Adipose tissue (tissue), 3 donors: ENCODE results near the gene CNGB1. TPM values are rescaled to one million over a fixed set of nuclear protein-coding genes. Genes with fewer than 3 reads are reported as not detected.
"Not testable (repeated sequence)": the region's sequence is repeated elsewhere in the genome, so short reads cannot be mapped to it uniquely, and the experiment has no call there.

Experiments used
- H3K27ac ChIP-seq: one replicate; pipeline ENCODE4 v1.5.1; 2013; ENCODE audit warnings: low read depth, low read length
- WGBS, 3 donors: extraction: QIAGEN DNeasy Blood & Tissue Kit; methylation state at CpG; one replicate each; pipeline ENCODE4 v1.1.7; 2013; 5-methylcytosine and 5-hydroxymethylcytosine counted together
- polyA plus RNA-seq, 3 donors: library from polyadenylated mRNA; stranded (reverse); fragments of 200-250 nt; gene quantifications; one replicate each; pipeline ENCODE4 v1.2.3, GENCODE V29; 2013
- donor health status: healthy with polysubstance abuse.
- donor health status: Bipolar disorder and iron deficiency.
- donor health status: healthy.

CNGB1 gene
- polyA plus RNA-seq, 3 donors: under 0.01 to 0.28 TPM; not detected in 1

DNA sequence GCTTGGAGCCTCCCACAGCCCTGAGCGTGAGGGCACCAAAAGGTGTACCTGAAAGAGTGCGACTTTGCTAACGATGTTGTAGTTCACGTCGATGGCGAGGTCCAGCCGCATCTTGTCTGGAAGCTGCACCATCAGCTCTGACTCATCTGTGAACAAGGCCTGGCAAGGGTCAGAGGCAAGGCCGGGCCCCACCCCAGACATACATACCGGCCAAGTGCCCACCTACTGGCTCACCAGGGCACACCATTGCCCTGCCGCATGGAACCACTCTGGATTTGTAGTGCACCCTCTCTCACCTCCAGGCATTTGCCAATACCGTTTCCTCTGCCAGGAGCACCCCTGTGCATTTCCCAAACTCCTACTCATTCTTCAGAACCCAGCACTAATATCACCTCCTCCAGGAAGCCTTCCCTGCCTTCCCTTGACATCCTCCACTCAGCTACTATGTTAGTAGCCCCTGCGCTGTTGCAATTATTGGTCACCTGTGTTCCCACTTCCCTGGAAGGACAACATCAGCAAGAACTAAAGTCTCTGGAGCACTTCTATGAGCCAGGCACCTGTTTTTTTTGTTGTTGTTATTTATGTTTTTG, 69.4 kb downstream of the CNGB1 start:
- 87 to 94% (median 90%) methylated on average over 12 of the region's 12 CpGs for WGBS, 3 donors
- H3K27ac ChIP-seq: no peak overlapping the region

DNA sequence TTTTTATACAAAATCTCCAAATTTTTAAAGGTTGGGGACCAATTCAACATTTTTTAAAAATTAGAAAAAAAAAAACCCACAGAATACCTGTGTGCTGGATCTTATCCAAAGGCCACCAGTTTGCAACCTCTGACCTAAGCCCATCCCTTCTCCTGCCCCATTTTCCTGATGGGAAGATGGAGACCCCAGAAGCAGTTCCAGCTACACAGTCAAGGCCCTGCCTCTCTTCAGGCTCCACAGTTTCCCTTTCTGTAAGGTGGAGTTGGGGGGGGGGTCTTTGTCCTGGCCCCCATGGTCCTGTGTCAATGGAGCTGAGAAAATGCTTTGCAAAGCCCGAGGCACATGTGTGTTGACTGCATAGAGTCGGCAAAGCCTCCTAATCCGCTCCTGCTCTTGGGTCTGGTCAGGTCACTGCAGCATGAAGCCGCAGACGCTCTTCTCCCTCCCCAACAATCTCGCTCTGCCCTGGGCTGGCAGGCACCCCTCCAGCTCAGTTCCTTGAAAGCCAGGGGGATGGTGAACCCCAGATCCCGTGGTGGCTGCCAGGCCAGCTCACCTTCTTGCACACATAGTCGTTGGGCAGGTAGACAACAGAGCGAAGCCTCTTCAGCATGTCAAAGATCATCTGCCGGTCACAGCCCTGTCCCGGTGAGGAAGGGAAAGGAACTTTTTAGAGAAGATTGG, 70.0 kb downstream of the CNGB1 start:
- H3K27ac ChIP-seq: no peak overlapping the region
- 77 to 87% (median 84%) methylated on average over 11 of the region's 11 CpGs for WGBS, 3 donors

DNA sequence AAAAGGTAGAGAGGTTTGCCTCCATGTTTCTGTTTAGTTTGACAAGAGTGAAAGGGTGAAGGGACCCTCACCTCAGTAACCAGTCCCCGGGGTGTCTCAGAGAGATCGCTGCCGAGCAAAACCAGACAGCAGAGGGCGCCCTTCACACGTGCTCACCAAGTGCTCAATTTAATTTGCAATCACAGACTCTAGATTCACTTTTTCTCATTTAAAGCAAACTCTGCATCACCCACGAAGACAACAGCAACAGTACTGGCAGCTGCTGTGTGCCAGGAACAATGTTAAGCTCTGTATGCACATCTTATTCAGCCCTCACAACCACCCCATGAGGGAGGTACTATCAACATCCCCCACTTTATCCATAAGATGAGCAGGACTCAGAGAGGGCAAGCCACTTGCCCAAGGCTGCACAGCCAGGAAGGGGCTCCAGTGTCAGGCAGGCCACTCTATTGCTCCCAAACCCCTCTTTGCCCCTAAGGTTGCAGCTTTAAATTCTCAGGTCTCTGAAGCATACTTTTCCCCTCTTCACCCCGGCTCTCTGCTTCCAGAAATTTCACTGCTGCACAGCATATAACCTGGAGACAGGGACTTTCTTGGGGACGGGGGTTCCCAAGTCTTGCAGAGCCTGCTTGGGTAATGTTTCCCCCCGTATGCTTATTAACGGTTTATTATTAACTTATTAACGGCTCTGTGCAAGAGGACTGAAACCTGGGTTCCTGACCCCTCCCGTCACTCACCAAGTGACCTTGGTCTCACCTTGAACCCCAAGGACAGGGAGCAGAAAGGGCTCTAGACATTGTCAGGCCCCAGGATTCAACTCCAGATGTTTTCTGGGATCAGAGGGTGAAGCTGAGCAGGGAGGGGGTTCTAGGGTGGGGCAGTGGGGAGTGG, 70.9 kb downstream of the CNGB1 start:
- 14 to 36% (median 32%) methylated on average over 12 of the region's 12 CpGs for WGBS, 3 donors
- no peak overlapping the region for H3K27ac ChIP-seq

DNA sequence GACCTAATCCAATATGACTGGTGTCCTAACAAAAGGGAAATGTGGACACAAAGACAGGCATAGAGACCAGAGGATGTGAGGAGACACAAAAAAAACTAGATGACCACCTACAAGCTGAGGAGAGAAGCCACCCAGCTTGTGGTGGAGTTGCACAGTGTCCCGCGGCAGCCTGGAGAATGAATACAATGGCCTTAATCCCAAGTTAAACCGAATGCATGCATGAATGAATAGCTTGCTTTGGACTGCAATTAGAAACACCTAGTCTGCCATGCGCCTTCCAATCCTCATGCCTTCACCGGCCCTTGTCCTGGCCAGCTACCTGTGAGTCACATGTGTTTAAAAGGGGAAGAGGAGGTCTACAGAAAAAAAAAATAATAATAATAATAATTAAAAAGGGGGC, 72.0 kb downstream of the CNGB1 start:
- H3K27ac ChIP-seq: no peak overlapping the region
- WGBS, 3 donors: 56 to 72% (median 71%) methylated on average over 5 of the region's 5 CpGs

DNA sequence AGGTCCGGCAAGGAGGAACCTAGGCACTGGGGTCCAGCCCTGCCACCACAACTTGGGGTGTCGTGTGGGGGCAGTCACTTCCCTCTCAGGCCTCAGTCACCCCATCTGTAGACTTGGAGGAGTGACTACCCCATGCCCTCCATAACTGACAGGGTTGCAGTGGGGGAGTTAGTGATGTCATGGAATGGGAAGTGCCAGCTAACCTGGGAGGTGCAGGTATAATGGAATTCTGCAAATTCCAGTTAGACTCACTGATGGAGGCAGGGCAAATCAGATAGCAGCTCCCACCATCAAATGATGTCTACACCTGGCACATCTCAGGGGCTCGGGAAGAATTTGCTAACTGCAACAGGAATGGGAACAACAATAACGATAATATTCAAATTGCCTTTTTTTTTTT, 72.9 kb downstream of the CNGB1 start:
- 69 to 82% (median 74%) methylated on average over 4 of the region's 4 CpGs for WGBS, 3 donors
- no peak overlapping the region for H3K27ac ChIP-seq

DNA sequence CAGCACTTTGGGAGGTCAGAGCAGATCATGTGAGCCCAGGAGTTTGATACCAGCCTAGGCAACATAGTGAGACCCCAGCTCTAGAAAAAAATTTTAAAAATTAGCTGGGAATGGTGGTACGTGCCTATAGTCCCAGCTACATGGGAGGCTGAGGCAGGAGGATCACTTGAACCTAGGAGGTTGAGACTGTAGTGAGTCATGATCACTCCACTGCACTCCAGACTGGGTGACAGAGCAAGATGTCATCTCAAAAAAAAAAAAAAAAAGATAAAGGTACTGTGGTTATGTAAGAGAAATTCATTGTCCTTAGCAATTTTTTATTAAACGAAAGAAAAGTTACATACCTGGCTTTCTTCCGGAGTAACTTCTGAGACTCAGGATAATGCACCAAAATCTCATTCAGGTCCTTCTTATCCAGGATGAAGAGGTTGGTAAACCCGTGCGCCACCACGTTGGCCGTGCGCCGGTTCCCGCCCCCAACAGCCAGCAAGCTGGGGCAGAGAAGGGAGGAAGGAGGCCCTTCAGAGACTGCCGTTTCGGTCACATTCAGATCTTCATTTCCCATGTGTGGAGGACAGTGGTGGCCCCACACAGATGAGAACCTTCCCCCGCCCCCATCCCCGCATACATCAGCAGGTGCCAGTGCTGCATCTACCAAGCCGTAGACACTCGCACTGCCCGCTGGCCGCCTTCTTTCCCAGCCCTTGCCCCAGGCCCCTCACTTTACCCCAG, 73.7 kb downstream of the CNGB1 start:
- WGBS, 3 donors: 78 to 86% (median 83%) methylated on average over 18 of the region's 18 CpGs
- no peak overlapping the region for H3K27ac ChIP-seq

DNA sequence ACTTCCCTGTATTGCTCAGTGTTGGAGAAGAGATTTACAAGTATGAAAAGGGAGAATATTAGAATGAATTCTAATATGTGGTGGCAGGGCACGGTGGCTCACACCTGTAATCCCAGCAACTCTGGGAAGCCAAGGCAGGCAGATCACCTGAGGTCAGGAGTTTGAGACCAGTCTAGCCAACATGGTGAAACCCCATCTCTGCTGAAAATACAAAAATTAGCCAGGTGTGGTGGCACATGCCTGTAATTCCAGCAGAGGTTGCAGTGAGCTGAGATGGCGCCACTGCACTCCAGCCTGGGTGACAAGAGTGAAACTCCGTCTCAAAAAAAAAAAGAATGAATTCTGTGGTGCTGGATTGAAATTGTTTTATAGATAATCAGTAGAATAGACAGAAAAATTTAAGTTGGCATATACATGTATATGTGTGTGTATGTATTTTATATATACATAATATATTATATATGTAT, 75.8 kb downstream of the CNGB1 start:
- 82 to 97% (median 94%) methylated on average over 3 of the region's 3 CpGs for WGBS, 3 donors
- not testable (repeated sequence) for H3K27ac ChIP-seq

DNA sequence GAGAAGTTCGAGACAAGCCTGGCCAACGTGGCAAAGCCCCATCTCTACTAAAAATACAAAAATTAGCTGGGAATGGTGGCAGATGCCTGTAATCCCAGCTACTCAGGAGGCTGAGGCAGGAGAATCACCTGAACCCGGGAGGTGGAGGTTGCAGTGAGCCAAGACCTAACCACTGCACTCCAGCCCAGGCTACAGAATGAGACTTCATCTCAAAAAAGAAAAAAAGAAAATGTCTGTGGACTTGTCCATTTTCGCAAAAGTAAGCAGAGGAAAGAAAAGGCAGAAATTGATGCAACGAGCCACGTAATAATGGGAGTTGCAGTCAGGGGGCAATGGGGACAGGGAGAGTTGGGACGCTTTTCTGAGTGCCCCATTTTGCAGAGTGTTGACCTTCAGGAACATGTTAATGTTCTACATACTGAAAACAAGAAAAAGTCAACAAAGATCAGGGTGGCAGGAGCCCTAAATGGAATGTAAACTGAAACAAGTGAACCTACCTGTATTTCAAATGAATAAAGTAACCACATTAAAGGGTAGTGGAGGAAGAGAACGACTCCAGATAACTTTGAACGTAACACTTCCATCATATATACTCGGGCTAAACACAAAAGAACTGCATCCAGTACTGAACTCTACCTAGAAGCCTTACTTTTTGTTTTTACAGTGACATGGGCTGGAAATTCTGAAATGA, 76.4 kb downstream of the CNGB1 start:
- H3K27ac ChIP-seq: no peak overlapping the region
- WGBS, 3 donors: 51 to 85% (median 82%) methylated on average over 10 of the region's 10 CpGs

DNA sequence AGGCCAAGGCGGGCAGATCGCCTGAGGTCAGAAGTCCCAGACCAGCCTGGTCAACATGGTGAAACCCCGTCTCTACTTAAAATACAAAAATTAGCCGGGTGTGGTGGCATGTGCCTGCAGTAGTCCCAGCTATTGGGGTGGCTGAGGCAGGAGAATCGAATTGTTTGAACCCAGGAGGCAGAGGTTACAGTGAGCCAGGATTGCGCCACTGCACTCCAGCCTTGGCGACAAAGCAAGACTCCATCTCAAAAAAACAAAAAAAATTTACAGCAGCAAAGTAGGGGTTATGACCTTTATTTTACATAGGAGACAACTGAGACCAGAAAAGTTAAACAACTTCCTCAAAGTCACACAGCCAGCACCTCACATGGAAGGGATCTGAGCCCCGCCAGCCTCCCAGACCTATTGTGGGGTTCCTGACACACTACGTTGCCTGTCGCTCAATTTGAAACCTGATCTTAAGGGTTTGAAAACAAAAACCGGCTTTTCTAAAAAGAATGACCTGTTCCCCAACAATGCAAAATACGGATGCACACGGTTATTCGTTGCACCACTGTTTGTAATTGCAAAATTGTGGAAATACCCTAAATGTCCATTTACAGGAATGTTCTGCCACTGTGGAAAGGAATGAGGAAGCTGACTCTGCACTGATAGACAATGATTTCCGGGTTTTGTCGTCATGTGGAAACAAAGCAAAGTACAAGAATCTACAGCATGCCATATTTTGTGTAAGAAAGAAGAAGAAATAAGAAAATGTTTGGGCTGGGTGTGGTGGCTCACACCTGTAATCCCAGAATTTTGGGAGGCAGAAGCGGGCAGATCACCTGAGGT, 77.2 kb downstream of the CNGB1 start:
- 51 to 72% (median 51%) methylated on average over 17 of the region's 17 CpGs for WGBS, 3 donors
- no peak overlapping the region for H3K27ac ChIP-seq

DNA sequence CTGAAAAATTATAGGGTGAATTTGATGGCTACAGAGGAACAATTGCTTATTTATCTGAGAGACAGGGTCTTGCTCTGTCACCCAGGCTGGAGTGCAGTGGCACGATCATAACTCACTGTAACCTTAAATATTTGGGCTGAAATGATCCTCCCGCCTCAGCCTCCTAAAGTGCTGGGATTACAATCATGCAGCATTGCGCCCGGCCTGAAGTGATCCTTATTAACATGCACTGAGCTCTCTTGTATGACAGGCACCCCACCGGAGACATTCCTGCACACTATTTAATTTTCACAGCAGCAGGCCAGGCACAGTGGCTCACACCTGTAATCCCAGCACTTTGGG, 77.7 kb downstream of the CNGB1 start:
- 86 to 88% (median 87%) methylated on average over 5 of the region's 5 CpGs for WGBS, 3 donors
- no peak overlapping the region for H3K27ac ChIP-seq

DNA sequence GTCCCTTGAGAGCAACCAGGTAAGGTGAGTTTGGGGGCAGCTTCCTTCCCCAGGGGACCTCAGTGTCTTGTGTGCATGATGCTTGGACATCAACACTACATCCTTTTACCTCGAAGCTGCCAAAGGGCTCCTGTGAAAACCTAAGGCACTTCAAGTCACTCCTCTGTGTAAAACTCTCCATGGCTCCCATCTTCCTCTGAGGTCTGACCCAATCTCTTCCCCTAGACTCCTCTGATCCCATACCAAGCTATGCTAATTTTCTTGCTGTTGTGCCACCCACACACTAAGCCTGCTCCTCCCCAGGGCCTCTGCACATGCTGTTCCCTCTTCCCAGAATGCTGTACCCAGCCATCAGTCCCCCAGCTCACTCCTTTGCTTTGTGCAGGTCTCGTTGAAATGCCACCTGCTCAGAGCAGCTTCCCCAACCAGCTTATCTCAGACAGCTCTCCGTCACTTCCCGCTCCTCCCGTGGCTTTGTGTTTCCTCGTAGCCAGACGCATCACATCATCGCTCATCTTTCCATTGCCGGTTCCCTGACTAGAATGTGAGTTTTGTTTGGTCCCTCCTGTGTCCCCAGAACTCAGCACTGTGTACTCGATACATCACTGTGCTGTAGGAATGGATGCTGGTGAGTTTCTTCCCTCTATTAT, 78.4 kb downstream of the CNGB1 start:
- WGBS, 3 donors: 53 to 70% (median 64%) methylated on average over 10 of the region's 10 CpGs
- no peak overlapping the region for H3K27ac ChIP-seq

DNA sequence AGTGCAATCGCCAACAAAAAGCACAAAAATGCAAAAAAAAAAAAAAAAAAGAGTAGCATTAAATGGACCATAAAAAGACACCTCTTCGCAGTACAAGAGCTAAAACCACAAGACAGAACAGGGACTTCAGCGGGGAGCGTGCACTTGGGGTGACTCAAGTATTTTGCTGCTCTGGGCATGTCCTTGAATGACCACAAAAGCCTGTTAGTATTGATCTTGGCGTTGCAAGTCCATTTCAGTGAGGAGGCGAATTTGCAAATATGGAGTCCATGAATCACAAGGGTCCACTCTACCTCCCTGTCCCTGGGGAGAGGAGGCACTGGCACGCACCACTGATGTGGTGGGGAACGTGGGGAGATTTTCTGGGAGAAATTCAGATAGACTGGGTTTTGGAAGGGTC, 78.9 kb downstream of the CNGB1 start:
- 86% methylated on average over 8 of the region's 8 CpGs for WGBS, 3 donors
- no peak overlapping the region for H3K27ac ChIP-seq

DNA sequence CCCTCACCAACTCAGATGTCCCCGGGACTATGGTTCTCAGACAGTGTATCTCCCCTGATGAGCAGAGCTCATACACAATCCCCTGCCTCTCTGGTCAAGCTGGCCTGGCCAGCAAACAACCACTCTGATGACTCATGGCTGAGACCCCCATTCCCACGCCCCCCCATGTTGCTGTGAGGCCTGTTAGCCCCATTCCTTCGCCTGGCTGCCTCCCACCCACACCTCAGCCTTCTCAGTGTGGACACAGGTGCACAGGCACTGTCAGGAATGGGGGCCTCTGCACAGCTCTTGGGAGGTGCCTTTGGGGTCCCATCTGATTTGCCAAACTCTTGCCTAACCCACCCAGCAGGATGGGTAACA, 80.2 kb downstream of the CNGB1 start:
- H3K27ac ChIP-seq: no peak overlapping the region
- WGBS, 3 donors: 78 to 90% (median 83%) methylated on average over 3 of the region's 3 CpGs

DNA sequence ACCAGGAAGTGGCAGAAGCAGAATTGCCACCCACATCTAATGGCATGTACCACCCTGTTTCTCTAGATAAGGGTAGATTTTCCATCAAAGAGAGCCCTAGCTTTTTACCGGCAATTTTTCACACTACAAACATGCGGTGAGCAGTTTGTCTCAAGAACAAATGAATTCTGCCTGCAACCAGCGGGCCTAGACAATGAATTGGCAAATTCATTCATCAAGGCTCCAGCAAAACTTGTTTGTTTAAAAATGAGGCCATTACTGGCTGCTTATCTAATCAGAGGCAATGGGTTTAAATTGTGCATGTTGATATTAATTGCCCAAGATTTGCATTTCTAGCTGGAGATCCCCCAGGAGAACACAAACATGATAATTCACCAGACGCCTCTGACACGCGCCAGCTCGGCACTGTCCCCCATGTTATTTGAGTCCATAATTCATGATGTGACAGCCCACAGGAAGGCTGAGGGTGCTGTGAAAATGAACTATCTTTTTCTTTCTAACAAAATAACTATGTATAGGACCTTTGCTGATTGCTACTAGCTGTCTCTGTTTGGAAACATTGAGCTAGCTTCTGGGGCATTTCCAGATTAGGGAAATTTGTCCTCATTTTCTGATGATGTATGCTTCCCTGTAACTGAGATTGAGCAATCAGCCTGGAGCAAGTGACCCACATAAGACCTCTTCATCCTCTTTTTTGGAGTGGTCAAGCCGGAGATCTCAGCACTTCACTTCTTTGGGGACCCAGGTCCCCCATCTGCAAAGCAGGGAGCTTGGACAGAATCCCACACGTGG, 80.8 kb downstream of the CNGB1 start:
- H3K27ac ChIP-seq: no peak overlapping the region
- WGBS, 3 donors: 38 to 56% (median 46%) methylated on average over 9 of the region's 9 CpGs

DNA sequence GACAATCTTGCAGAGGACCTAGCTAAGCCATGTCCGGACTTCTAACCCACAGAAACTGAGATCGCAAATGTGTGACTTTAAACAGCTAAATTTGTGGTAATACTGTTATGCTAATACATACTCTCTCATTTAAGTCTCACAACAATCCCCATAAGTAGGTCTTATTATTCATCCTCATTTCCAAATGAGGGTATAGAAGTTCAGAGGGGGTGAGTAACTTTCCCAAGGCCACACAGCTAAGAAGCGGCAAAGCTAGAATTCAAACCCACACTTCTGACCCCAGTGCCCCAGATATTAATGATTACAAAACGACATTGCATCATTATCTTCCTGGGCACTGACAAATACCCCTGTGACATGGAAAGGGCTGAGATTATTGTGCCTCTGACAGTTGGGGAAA, 81.4 kb downstream of the CNGB1 start:
- 77 to 84% (median 79%) methylated on average over 4 of the region's 4 CpGs for WGBS, 3 donors
- H3K27ac ChIP-seq: no peak overlapping the region

DNA sequence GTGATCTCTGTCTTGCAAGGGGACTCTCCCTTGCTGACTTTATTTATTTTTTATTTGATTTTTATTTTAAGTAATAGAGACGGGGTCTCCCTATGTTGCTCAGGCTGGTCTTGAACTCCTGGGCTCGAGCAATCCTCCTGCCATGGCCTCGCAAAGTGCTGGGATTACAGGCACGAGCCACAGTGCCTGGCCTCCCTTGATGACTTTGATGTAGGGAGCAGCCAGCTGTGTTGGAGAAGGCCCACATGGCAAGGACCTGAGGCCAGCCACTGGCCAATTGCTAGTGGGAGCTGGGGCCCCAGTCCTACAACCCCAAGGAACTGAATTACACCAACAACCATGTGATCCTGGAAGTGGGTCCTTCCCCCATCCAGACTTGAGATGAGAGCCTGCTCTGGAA, 81.8 kb downstream of the CNGB1 start:
- WGBS, 3 donors: 91 to 95% (median 94%) methylated on average over 4 of the region's 4 CpGs
- no peak overlapping the region for H3K27ac ChIP-seq
